Endothelial cell (in vitro differentiated cells): Measurements from ENCODE around the gene CEACAM21. TPM values are rescaled to one million over a fixed set of nuclear protein-coding genes. Genes with fewer than 3 reads are reported as not detected.
A peak's percentile ranks its signal among the peaks of the same experiment; 100 is the strongest.

Experiments
- DNase-seq: peaks from one replicate; pipeline ENCODE4 v3.0.0; 2021; ENCODE audit warnings: low spot score
- H3K27ac Mint-ChIP-seq: one replicate; pipeline ENCODE4 v1.8.0; 2021; ENCODE audit warnings: mixed read lengths, inconsistent platforms; ENCODE audit not compliant: unreplicated experiment
- H3K27me3 Mint-ChIP-seq: one replicate; pipeline ENCODE4 v1.8.0; 2021; ENCODE audit warnings: mild to moderate bottlenecking, moderate library complexity, mixed read lengths, inconsistent platforms; ENCODE audit not compliant: unreplicated experiment
- H3K36me3 Mint-ChIP-seq: one replicate; pipeline ENCODE4 v1.8.0; 2021; ENCODE audit warnings: mild to moderate bottlenecking, low read depth, mixed read lengths, inconsistent platforms; ENCODE audit not compliant: unreplicated experiment
- H3K4me1 Mint-ChIP-seq: one replicate; pipeline ENCODE4 v1.8.0; 2021; ENCODE audit warnings: mild to moderate bottlenecking, mixed read lengths, inconsistent platforms; ENCODE audit not compliant: unreplicated experiment
- H3K4me3 Mint-ChIP-seq: one replicate; pipeline ENCODE4 v1.8.0; 2021; ENCODE audit warnings: mild to moderate bottlenecking, mixed read lengths, inconsistent platforms; ENCODE audit not compliant: unreplicated experiment
- H3K9me3 Mint-ChIP-seq: one replicate; pipeline ENCODE4 v1.8.0; 2021; ENCODE audit warnings: mixed read lengths, inconsistent platforms; ENCODE audit not compliant: unreplicated experiment
- CTCF ChIP-seq: fragments of 200-600 bp; sonication (generic); IDR thresholded peaks from one replicate; pipeline ENCODE4 v1.5.0; 2021; ENCODE audit warnings: antibody characterized with exemption; ENCODE audit not compliant: unreplicated experiment
- total RNA-seq: library from RNA; stranded (reverse); fragmentation: NEBNext Ultra II Directional; extraction: Animal tissue kit (Norgen Biotek cat#: 25700); gene quantifications from one replicate; pipeline ENCODE4 v1.2.1, GENCODE V29; 2021; ENCODE audit not compliant: unreplicated experiment

CEACAM21 gene
- total RNA-seq, 1 donor from 2014 or later: 74.1 TPM

- H3K4me3 Mint-ChIP-seq: peak overlapping the region; percentile 83
- peaks cover 15% of the 10 kb centered on the region for H3K27me3 Mint-ChIP-seq
- no peak for DNase-seq
Measured at GRCh38 chr19:41530184-41530534, 45.8 kb upstream of the CEACAM21 start.

GRCh38 chr19:41530761-41531301 is 45.1 kb upstream of the CEACAM21 start:
- Mint-ChIP-seq H3K36me3 (peaks cover 36% of the 10 kb centered on the region), H3K27me3 (peaks cover 15% of the 10 kb centered on the region), H3K27ac (peak overlapping the region; percentile 98), H3K4me3 (peak overlapping the region; percentile 83), H3K4me1 (peaks cover 68% of the 10 kb centered on the region), H3K9me3 (peaks cover 9% of the 10 kb centered on the region)
- TF ChIP-seq CTCF: no peak
- peak; percentile 43 for DNase-seq

More at GRCh38 chr19:41530184-41530534, 45.8 kb upstream of the CEACAM21 start:
- Mint-ChIP-seq H3K36me3 (peaks cover 32% of the 10 kb centered on the region), H3K27ac (peak overlapping the region; percentile 98), H3K9me3 (peaks cover 9% of the 10 kb centered on the region), H3K4me1 (peaks cover 65% of the 10 kb centered on the region)
- TF ChIP-seq CTCF: no peak

- TF ChIP-seq CTCF: no peak
- DNase-seq: peak; percentile 16
- Mint-ChIP-seq H3K9me3 (peaks cover 9% of the 10 kb centered on the region), H3K4me3 (peak overlapping the region; percentile 87), H3K27ac (peak overlapping the region; percentile 98), H3K4me1 (peaks cover 68% of the 10 kb centered on the region), H3K36me3 (peaks cover 42% of the 10 kb centered on the region), H3K27me3 (peaks cover 15% of the 10 kb centered on the region)
Measured at GRCh38 chr19:41531438-41532311, 44.3 kb upstream of the CEACAM21 start.

- H3K27ac Mint-ChIP-seq: no peak overlapping the region
- H3K4me3 Mint-ChIP-seq: no peak overlapping the region
- DNase-seq: no peak
- H3K27me3 Mint-ChIP-seq: peaks cover 13% of the 10 kb centered on the region
- H3K4me1 Mint-ChIP-seq: peaks cover 63% of the 10 kb centered on the region
- peaks cover 9% of the 10 kb centered on the region for H3K9me3 Mint-ChIP-seq
- TF ChIP-seq CTCF: no peak
- H3K36me3 Mint-ChIP-seq: peaks cover 47% of the 10 kb centered on the region
Measured at GRCh38 chr19:41532526-41532925, 43.4 kb upstream of the CEACAM21 start.
